ENCODE data around the gene CFDP1. TPM values are rescaled to one million over a fixed set of nuclear protein-coding genes. Genes with fewer than 3 reads are reported as not detected.
"Not testable (repeated sequence)": the region's sequence is repeated elsewhere in the genome, so short reads cannot be mapped to it uniquely, and the experiment has no call there.

The CFDP1 gene
- total RNA-seq, 2 experiments from 2014 or later = 34.2 to 38.5 TPM

DNA sequence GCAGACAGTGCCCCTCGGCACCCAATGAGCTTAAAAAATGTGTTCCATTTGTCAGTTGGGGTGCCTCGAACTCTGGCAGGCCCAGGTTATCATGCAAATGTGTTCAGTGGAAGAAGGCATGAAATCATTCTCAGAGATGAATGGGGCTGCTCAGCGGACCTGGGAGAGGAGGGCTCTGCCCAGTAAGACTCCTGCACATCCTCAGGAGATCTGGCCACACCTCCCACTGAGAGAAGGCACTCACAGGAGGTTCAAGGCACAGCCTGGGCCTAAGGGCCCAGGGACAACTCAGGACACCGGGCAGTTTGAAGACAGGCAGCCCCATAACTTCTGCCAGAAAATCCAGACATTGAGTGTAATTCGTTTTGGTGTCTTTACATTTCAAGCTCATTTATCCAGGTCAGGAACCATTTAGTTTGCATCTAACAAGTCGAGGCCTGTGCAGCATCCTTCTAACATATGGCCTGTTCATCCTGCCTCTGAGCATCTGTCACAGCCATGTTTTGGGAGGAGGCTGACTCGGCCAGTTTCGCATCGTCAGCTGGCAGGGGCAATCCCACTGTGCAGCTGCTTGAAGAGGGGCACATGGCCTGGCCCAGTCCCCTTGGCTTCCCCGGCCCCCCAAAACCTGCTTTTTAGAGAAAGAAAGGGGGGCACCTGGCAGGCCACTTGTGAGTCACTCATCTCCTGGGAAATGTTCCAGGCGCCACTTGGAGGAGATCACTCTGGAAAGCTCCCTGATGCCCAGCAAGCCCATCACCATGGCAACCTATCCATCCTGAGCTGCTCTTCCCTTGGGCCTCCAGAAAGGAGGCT lies 150.6 kb downstream of the CFDP1 start:
- CTCF ChIA-PET = interaction anchor here (0.8 kb wide), 1 partner anchor 103 kb away, joined by 3 read pairs; no protein-coding TSS in a partner anchor

DNA sequence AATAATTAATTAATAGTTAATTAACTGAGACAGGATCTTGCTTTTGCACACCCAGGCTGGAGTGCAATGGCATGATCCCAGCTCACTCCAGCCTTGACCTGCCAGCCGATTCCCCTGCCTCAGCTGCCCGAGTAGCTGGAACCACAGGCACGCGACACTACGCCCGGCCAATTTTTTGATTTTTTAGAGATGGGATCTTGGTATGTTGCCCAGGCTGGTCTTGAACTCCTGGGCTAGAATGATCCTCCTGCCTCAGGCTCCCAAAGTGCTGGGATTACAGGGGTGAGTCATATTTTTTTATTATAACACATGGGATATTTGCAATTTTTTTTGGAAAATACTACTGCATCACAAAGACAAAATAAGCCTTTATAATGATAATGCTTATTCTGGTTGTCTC lies 151.5 kb downstream of the CFDP1 start:
- POLR2A ChIA-PET = no interaction called here
- CTCF ChIA-PET = no interaction called here

More for the DNA sequence above, 150.6 kb downstream of the CFDP1 start:
- POLR2A ChIA-PET = no interaction called here

GRCh38 chr16:75281009-75281408 lies 152.3 kb downstream of the CFDP1 start:
- CTCF ChIA-PET = interaction anchor here (0.6 to 1.5 kb wide), 2 partner anchors 28 to 291 kb away, joined by 3 to 4 read pairs; no protein-coding TSS in a partner anchor

DNA sequence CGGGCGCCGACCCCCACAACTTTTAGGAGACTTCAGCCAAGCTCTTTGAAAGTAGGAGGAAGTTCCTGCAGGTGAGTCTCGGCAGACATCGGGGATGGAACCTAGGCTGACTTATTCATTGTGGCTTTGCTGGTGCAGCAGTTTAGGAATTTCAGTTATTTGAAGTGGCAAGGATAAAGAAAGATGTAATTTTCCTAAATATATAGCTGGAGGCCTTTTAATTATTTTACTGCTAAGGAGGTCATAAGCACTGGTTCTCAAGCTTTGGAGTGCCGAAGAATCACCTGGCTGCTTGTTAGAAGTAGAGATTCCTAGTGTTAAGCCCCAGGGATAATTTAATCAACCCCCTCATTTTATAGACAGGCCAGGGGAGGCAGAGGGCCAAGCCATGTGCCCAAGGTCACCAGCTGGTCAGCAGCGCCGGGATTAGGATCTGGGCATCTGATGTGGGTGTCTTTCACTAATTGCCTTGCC lies 152.9 kb downstream of the CFDP1 start:
- ChIA-PET CTCF (interaction anchor here (0.6 to 1.5 kb wide), 2 partner anchors 27 to 130 kb away, joined by 4 to 5 read pairs; no protein-coding TSS in a partner anchor), POLR2A (no interaction called here)

More at GRCh38 chr16:75281009-75281408, 152.3 kb downstream of the CFDP1 start:
- POLR2A ChIA-PET = not testable (repeated sequence)

DNA sequence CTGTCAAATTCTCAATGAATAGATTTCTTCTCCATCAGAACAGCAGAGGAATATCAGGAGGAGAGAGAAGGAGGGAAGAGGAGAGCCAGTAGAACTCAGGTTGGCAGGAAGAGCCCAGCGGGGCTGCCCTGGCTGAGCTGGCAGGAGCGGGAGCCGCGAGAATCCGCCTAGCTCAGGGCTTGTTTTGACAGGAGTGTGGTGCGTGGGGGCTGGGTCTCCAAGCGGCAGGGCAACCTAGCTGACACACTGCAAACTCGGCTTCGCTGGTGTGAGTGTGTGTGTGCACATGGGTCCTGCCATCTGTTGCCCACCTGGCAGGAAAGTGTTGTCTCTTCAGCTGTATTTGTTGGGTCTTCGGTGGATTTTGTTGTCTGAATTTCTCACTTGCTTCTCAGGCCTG lies 154.0 kb downstream of the CFDP1 start:
- POLR2A ChIA-PET = no interaction called here
- CTCF ChIA-PET = no interaction called here

DNA sequence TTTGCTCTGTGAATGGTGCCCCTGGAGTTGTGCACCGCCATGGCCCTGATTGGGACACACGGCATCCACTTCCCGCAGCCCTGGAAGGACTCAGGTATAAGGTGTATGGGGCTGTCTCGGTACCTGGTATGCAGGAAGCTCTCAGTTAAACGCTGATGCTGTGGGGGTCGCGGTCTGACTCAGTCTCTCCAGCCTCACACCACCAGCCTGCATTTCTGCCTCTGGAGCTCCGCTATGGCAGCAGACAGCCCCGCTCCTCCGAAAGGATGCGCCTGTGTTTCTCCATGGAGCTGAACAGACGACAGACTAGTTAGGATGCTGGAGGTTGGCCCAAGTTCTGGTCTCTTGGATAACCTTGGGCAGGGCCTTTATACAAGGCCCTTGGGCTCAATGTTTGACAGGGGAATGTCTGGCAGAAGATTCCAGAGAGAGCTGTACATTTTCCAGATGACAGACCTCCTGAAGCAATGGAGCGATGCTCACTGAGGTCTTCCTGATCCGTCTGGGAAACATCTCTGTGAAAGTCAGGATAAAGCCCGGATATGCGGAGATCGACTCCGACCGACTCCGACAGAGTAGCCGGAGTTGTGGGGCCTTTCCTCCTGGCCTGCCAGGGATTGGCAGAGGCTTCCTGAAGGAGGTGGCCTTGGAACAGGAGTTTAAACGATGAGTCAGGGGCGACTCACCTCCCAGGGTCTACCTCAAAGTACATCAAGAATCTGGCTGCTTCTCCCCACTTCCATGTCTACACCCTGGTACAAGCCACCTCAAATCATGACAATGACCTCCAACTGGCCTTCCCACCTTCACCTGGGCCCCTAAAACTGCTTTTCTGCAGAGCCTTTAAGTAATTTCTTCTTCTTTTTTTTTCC lies 160.0 kb downstream of the CFDP1 start:
- CTCF ChIA-PET = no interaction called here
- POLR2A ChIA-PET = no interaction called here

DNA sequence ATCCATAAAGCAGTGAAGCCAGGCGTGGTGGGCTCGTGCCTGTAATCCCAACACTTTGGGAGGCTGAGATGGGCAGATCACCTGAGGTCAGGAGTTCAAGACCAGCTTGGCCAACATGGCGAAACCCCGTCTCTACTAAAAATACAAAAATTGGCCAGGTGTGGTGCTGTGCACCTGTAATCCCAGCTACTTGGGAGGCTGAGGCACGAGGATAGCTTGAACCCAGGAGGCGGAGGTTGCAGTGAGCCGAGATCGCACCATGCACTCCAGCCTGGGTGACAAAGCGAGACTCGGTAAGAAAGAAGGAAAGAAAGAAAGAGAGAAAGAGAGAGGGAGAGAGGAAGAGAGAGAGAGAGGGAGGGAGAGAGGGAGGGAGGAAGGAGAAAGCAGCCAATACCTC lies 160.7 kb downstream of the CFDP1 start:
- CTCF ChIA-PET, POLR2A ChIA-PET: not testable (repeated sequence)

- ChIA-PET CTCF (no interaction called here), POLR2A (no interaction called here)
Observed at GRCh38 chr16:75272097-75272551, 161.2 kb downstream of the CFDP1 start.

- CTCF ChIA-PET = no interaction called here
- POLR2A ChIA-PET = no interaction called here
Observed at GRCh38 chr16:75271441-75272096, 161.7 kb downstream of the CFDP1 start.

DNA sequence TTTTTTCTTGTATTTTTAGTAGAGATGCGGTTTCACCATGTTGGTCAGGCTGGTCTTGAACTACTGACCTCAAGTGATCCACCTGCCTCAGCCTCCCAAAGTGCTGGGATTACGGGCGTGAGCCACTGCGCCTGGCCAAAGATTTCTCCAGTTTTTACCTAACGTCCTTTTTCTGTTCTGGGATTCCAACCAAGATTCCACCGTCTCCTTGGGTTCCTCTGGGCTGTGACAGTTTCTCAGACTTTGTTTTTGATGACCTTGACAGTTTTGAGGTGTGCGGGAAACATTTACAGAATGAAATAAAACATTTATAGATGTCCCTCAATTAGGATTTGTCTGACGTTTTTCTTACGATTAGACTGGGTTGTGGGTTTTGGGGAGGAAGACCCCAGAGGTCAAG lies 163.9 kb downstream of the CFDP1 start:
- CTCF ChIA-PET, POLR2A ChIA-PET: not testable (repeated sequence)

DNA sequence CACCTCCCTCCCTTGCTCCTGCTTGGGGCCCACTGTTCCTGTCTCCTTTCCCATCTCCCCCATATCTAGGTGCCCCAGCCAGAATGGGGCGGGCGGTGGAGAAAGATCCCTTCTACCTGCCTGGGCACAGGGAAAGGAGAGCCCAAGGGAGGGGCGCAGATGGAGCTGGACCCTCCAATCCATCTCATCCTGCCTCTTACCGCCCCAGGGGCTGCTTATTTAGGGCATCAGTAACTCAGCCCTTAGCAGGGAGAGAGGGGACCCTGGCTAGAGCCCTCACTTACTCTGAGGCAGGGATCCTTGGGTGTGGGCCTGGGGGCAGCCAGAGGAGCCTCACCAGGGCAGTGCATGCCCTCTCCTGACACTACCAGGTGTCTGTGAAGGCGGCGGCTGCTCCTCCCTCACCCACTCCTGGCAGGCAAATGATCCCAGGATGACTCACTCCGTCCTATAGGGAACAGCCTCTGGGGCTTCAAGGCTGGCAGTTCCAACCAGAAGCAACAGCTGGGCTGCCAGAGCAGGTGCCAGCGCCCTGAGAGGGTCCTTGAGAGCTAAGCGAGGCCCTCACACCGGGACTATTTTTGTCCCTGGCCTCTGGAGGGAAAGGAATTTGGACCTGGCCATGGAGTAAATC lies 165.6 kb downstream of the CFDP1 start:
- CTCF ChIA-PET = no interaction called here
- POLR2A ChIA-PET = interaction anchor here (0.6 kb wide), 1 partner anchor 40 kb away, joined by 4 read pairs; no protein-coding TSS in a partner anchor

GRCh38 chr16:75266738-75267630 lies 166.3 kb downstream of the CFDP1 start:
- CTCF ChIA-PET = no interaction called here
- POLR2A ChIA-PET = interaction anchor here (0.6 kb wide), 1 partner anchor 40 kb away, joined by 4 read pairs; no protein-coding TSS in a partner anchor

GRCh38 chr16:75265911-75266701 lies 167.2 kb downstream of the CFDP1 start:
- ChIA-PET CTCF (no interaction called here), POLR2A (no interaction called here)

DNA sequence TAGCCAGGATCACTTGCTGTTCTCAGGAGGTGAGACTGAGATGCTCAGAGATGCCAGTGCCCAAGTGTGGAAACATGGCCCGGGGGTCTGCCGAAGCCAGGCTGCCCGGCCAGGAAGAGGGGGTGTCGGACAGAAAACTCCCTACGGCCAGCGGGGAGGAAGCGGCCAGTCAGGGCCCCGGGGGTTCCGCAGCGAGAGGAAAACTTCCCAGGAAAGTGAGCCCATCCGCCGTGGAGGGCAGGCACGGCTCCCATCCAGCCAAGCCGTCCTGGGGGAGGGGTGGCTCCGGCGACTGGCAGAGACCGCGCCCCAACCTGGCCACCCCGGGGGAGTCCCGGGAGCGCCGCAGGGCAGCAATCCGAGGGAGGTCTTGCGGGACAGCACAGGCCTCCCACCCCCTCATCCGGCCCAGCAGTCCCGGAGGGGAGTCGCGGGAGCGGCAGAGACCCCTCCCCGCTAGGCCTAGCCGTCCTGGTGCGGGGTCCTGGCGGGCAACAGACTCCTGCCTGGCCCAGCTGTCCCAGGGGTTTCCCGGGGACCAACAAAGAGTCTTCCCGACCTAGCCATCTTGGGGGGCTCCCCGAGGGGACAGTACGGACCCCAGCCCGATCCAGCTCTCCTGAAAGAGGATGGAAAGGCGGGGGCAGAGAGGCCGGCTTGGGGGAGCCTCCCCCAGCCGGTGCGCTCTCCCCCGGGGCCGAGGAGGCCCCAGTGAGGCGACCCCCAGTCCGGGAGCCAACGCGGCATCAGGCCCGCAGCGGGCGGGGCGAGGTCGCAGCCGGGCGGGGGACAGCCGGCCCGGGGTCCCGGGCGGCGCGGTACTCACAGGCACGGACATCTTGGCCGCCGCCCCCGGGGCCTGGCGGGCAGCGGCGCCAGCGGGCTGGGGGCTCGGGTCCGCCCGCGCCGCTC lies 168.0 kb downstream of the CFDP1 start:
- ChIA-PET CTCF (no interaction called here), POLR2A (no interaction called here)

GRCh38 chr16:75264457-75264998 lies 168.8 kb downstream of the CFDP1 start:
- ChIA-PET POLR2A (no interaction called here), CTCF (no interaction called here)

GRCh38 chr16:75263963-75264445 lies 169.3 kb downstream of the CFDP1 start:
- ChIA-PET POLR2A (no interaction called here), CTCF (no interaction called here)
